DND-41 (cell line): Measurements from ENCODE around the gene PMEL.

Experiments used
- ATAC-seq: fragments of 200-7000 bp; cut with Tn5 transposase; 3 replicates; pipeline ENCODE4 v1.9.1; 2021; ENCODE audit warnings: low read depth; ENCODE audit not compliant: insufficient read depth
- DNase-seq: peaks from one replicate; pipeline ENCODE4 v3.0.0-alpha.2; 2020
- H2AFZ ChIP-seq: 2 replicates; pipeline ENCODE4 v1.6.0; 2012; ENCODE audit warnings: low read depth, low read length
- H3K27ac ChIP-seq: 2 replicates; pipeline ENCODE4 v1.5.1; 2012; ENCODE audit warnings: low read length, inconsistent platforms
- H3K27me3 ChIP-seq: fragments of 200-600 bp; sonication (generic); 2 replicates; pipeline ENCODE4 v1.6.0; 2012; ENCODE audit warnings: low read length, mild to moderate bottlenecking, inconsistent platforms; ENCODE audit not compliant: insufficient read depth, poor library complexity
- H3K36me3 ChIP-seq: 2 replicates; pipeline ENCODE4 v1.5.1; 2012; ENCODE audit warnings: low read length, inconsistent platforms; ENCODE audit not compliant: insufficient read depth
- H3K4me1 ChIP-seq: 2 replicates; pipeline ENCODE4 v1.5.1; 2012; ENCODE audit warnings: mild to moderate bottlenecking, low read length; ENCODE audit not compliant: insufficient read depth
- H3K4me2 ChIP-seq: 2 replicates; pipeline ENCODE4 v1.6.0; 2012; ENCODE audit warnings: mild to moderate bottlenecking, moderate library complexity, low read length, inconsistent platforms; ENCODE audit not compliant: insufficient read depth
- H3K4me3 ChIP-seq, 2 experiments: fragments of 200-600 bp in 1 of 2; shearing (Covaris generic) in 1 of 2; 2 replicates each; pipeline ENCODE4 v1.5.1; 2012 to 2016; ENCODE audit warnings: inconsistent platforms in 2 of 2, low read length in 2 of 2, mild to moderate bottlenecking in 2 of 2, low read depth in 1 of 2, moderate library complexity in 1 of 2
- H3K79me2 ChIP-seq: 2 replicates; pipeline ENCODE4 v1.6.0; 2012; ENCODE audit warnings: low read length, inconsistent platforms; ENCODE audit not compliant: insufficient read depth
- H3K9ac ChIP-seq: 2 replicates; pipeline ENCODE4 v1.6.0; 2012; ENCODE audit warnings: low read depth, mild to moderate bottlenecking, inconsistent platforms, low read length, moderate library complexity
- H3K9me3 ChIP-seq: 2 replicates; pipeline ENCODE4 v1.5.1; 2012; ENCODE audit warnings: low read length, moderate library complexity, mild to moderate bottlenecking, inconsistent platforms; ENCODE audit not compliant: insufficient read depth, severe bottlenecking
- H4K20me1 ChIP-seq: 2 replicates; pipeline ENCODE4 v1.6.0; 2012; ENCODE audit warnings: low read length; ENCODE audit not compliant: insufficient read depth
- EZH2 ChIP-seq: IDR thresholded peaks from 3 replicates; pipeline ENCODE4 v1.6.1; 2012; ENCODE audit warnings: borderline replicate concordance, low read depth, mild to moderate bottlenecking, moderate library complexity, low read length, inconsistent platforms; ENCODE audit not compliant: severe bottlenecking
- TF ChIP-seq, protein P1 (sequence below): IDR thresholded peaks from 2 replicates; pipeline ENCODE4 v1.5.1; 2012; ENCODE audit warnings: borderline replicate concordance, low read length, moderate library complexity, mild to moderate bottlenecking; ENCODE audit not compliant: poor library complexity, severe bottlenecking; ENCODE audit errors: extremely low read depth

The PMEL gene

GRCh38 chr12:55935738-55936151, 30.1 kb downstream of the PMEL start:
- Histone ChIP-seq H3K36me3 (peaks cover 87% of the 10 kb centered on the region), H4K20me1 (peaks cover 73% of the 10 kb centered on the region), H3K4me2 (no peak overlapping the region), H3K4me1 (peaks cover 42% of the 10 kb centered on the region), H3K79me2 (peaks cover 78% of the 10 kb centered on the region), H3K27ac (no peak overlapping the region), H3K9ac (no peak overlapping the region), H2AFZ (no peak overlapping the region), H3K27me3 (no peaks in the 10 kb centered on the region), H3K9me3 (no peaks in the 10 kb centered on the region), H3K4me3 (no peak overlapping the region)
- ATAC-seq: no peak
- no peak for DNase-seq
- TF ChIP-seq, protein P1, sequence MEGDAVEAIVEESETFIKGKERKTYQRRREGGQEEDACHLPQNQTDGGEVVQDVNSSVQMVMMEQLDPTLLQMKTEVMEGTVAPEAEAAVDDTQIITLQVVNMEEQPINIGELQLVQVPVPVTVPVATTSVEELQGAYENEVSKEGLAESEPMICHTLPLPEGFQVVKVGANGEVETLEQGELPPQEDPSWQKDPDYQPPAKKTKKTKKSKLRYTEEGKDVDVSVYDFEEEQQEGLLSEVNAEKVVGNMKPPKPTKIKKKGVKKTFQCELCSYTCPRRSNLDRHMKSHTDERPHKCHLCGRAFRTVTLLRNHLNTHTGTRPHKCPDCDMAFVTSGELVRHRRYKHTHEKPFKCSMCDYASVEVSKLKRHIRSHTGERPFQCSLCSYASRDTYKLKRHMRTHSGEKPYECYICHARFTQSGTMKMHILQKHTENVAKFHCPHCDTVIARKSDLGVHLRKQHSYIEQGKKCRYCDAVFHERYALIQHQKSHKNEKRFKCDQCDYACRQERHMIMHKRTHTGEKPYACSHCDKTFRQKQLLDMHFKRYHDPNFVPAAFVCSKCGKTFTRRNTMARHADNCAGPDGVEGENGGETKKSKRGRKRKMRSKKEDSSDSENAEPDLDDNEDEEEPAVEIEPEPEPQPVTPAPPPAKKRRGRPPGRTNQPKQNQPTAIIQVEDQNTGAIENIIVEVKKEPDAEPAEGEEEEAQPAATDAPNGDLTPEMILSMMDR: no peak
- no peak for TF ChIP-seq EZH2

DNA sequence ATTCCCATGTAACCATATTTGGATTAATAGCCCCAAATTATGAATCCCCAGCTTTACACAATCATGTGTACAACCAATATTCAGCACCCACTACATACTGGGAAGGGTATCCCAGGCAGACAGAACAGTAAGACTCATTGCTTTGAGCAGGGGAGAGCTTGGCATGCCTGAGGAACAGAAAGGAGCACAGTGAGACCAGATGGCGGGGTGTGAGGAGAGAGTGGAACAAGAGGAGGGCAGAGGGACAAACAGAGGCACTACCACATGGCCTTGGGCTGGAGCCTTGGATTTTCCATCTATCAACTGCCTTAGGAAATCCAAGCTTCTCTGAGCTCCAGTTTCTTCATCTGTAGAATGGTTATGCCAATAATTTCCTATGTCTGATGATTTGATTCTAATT, 31.1 kb downstream of the PMEL start:
- peaks cover 70% of the 10 kb centered on the region for H3K79me2 ChIP-seq
- peaks cover 64% of the 10 kb centered on the region for H4K20me1 ChIP-seq
- H3K9me3 ChIP-seq: no peaks in the 10 kb centered on the region
- no peak overlapping the region for H3K4me3 ChIP-seq
- H3K9ac ChIP-seq: no peak overlapping the region
- H3K27ac ChIP-seq: peak overlapping the region; percentile 96
- H2AFZ ChIP-seq: no peak overlapping the region
- no peak for TF ChIP-seq EZH2
- TF ChIP-seq, protein P1: no peak
- peaks cover 48% of the 10 kb centered on the region for H3K4me1 ChIP-seq
- ATAC-seq: no peak
- DNase-seq: no peak
- H3K27me3 ChIP-seq: no peaks in the 10 kb centered on the region
- H3K36me3 ChIP-seq: peaks cover 77% of the 10 kb centered on the region
- peak overlapping the region; percentile 36; the same call in 1 of the 2 replicates for H3K4me2 ChIP-seq

DNA sequence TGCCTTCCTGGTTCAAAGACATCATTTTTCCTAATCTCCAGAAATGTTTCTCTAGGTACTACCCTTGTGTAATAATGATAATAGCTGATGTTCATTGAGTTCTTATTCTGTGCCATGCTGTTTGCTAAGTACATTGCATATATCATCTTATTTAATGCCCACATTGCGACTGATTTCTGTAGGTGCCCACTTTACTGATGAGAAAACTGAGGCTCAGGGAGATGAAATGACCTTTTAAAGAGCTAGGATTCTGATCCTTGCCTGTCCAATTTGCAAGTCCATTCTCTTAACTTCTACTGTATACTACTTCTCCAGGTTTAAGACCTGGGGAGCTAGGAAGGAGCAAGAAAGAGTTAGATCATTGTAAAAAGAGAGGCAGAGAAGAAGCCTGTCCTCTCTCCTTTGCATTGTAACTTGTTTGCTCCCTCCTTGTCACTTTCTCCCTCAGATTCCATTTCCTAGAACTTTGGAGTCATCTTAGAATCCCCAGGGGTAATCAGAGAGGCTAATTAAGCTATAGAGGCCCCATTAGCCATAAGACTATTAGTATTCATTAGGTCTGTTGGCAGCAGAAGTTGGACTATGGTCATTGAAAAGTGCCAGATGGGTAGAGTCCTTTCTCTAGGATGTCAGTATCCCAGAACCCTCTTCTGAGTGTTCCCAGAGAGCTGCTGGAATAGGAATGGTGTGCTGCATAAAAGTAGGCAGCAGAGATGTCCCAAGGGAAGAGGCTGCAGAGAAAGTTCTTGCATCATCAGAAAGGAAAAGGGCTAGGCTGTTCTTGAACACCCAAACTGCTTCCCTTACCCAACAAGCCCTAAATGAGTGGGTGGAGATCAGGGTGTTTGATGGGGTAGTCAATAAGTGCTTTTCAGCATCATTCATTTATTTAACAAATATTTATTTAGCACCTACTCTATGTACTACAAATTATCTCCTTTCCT, 31.8 kb downstream of the PMEL start:
- H3K36me3 ChIP-seq: peaks cover 70% of the 10 kb centered on the region

More for the DNA sequence above, 31.8 kb downstream of the PMEL start:
- Histone ChIP-seq H2AFZ (no peak overlapping the region), H3K9me3 (no peaks in the 10 kb centered on the region), H3K4me2 (peak overlapping the region; percentile 94), H3K9ac (peak overlapping the region; percentile 88), H3K79me2 (peaks cover 68% of the 10 kb centered on the region), H3K4me3 (peak overlapping the region in 1 of 2 experiments; percentile 80; a peak in 2 of 4 replicates), H3K4me1 (peaks cover 55% of the 10 kb centered on the region), H3K27ac (peak overlapping the region; percentile 96), H3K27me3 (no peaks in the 10 kb centered on the region), H4K20me1 (peaks cover 62% of the 10 kb centered on the region)
- ATAC-seq (no peak), DNase-seq (no peak)
- no peak for TF ChIP-seq EZH2
- TF ChIP-seq, protein P1: no peak
